Esophagus muscularis mucosa (tissue), 3 donors: ENCODE results near the gene RNF8.

Source experiments
- CTCF ChIP-seq, 3 experiments: fragments of 200-600 bp in 2 of 3; fragments of 450-650 bp in 1 of 3; sonication (generic) in 2 of 3; IDR thresholded peaks; one replicate each; pipeline ENCODE4 v1.5.1; 2017 to 2019; ENCODE audit warnings: antibody characterized with exemption in 3 of 3, mild to moderate bottlenecking in 2 of 3, moderate library complexity in 1 of 3
- POLR2A ChIP-seq: fragments of 450-650 bp; IDR thresholded peaks from one replicate; pipeline ENCODE4 v1.6.1; 2017; ENCODE audit warnings: antibody characterized with exemption, moderate library complexity, mild to moderate bottlenecking, low read depth

- no peak for TF ChIP-seq CTCF (IDR thresholded peaks at IDR 0.05)
- TF ChIP-seq POLR2A, result no peak
Observed at GRCh38 chr6:37338745-37339255, 15.0 kb upstream of the RNF8 start.
